Stimulated activated naive B cell treated with anti-CD40 and anti-IgM and Interleukin-4, amounts not matched to agents 10 μg/mL and 1 μg/mL and 100 μg/mL, for 72 hours (primary cell): ENCODE results near the gene SNTN.

Source experiments
- ATAC-seq, 2 donors: fragments of 150-1000 bp; cut with Tn5 transposase; replicated peaks; 2 replicates each; pipeline ENCODE4 v1.10.0; 2021; ENCODE audit warnings: moderate library complexity in 1 of 2
- DNase-seq: peaks from one replicate; pipeline ENCODE4 v3.0.0; 2021
- H3K27ac Mint-ChIP-seq: one replicate; pipeline ENCODE4 v1.8.0; 2022; ENCODE audit warnings: mild to moderate bottlenecking, mixed read lengths
- H3K27me3 Mint-ChIP-seq, 2 donors: one replicate each; pipeline ENCODE4 v1.8.0; 2022; ENCODE audit warnings: mixed read lengths in 2 of 2
- H3K36me3 Mint-ChIP-seq, 2 donors: one replicate each; pipeline ENCODE4 v1.8.0; 2022; ENCODE audit warnings: mixed read lengths in 2 of 2, mild to moderate bottlenecking in 1 of 2
- H3K4me1 Mint-ChIP-seq, 2 donors: one replicate each; pipeline ENCODE4 v1.8.0; 2022; ENCODE audit warnings: mixed read lengths in 2 of 2, mild to moderate bottlenecking in 1 of 2
- H3K4me3 Mint-ChIP-seq, 2 donors: one replicate each; pipeline ENCODE4 v1.8.0; 2022; ENCODE audit warnings: mild to moderate bottlenecking in 2 of 2, mixed read lengths in 2 of 2, moderate library complexity in 1 of 2
- H3K9me3 Mint-ChIP-seq, 2 donors: one replicate each; pipeline ENCODE4 v1.8.0; 2022; ENCODE audit warnings: mixed read lengths in 2 of 2, mild to moderate bottlenecking in 1 of 2

SNTN gene

GRCh38 chr3:63654211-63654610 is 1.7 kb downstream of the SNTN start:
- Mint-ChIP-seq H3K27me3 (no peaks in the 10 kb centered on the region), H3K4me3 (no peak overlapping the region), H3K4me1 (no peaks in the 10 kb centered on the region), H3K27ac (no peak overlapping the region), H3K36me3 (no peaks in the 10 kb centered on the region), H3K9me3 (peaks cover 4 to 5% of the 10 kb centered on the region in 2 donors)
- ATAC-seq = no peak
- DNase-seq = no peak

GRCh38 chr3:63654931-63655330 is 2.5 kb downstream of the SNTN start:
- Mint-ChIP-seq H3K27ac (no peak overlapping the region), H3K36me3 (no peaks in the 10 kb centered on the region), H3K4me1 (no peaks in the 10 kb centered on the region), H3K27me3 (no peaks in the 10 kb centered on the region), H3K9me3 (peaks cover 4 to 5% of the 10 kb centered on the region in 2 donors), H3K4me3 (no peak overlapping the region)
- ATAC-seq = no peak
- no peak for DNase-seq

DNA sequence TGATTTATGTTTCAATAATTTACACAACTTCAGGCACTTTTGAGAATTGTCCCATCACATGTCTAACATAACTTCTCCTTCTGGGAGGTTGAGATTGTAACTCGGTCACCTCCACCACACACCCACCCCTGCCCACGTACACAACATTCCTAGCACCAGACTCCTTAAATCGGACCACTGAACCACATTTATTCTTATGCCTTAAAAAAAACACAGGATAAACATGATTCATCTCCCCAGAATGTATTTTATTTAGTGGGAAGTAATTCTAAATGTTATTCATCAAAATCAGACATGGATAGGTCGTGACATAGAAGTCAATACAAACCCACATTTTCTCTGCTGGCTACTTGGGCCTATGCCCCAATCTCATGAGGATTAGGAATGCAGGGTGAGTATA is 3.0 kb downstream of the SNTN start:
- Mint-ChIP-seq H3K9me3 (peaks cover 4 to 5% of the 10 kb centered on the region in 2 donors), H3K4me3 (no peak overlapping the region), H3K36me3 (no peaks in the 10 kb centered on the region), H3K4me1 (no peaks in the 10 kb centered on the region), H3K27ac (no peak overlapping the region), H3K27me3 (no peaks in the 10 kb centered on the region)
- ATAC-seq = no peak
- no peak for DNase-seq

- H3K4me1 Mint-ChIP-seq = no peaks in the 10 kb centered on the region
- H3K9me3 Mint-ChIP-seq = peaks cover 4 to 5% of the 10 kb centered on the region in 2 donors
- no peaks in the 10 kb centered on the region for H3K36me3 Mint-ChIP-seq
- H3K4me3 Mint-ChIP-seq = no peak overlapping the region
- no peaks in the 10 kb centered on the region for H3K27me3 Mint-ChIP-seq
- no peak for ATAC-seq
- DNase-seq = no peak
- H3K27ac Mint-ChIP-seq = no peak overlapping the region
Measured at GRCh38 chr3:63656786-63657185, 4.3 kb downstream of the SNTN start.

- DNase-seq (no peak), ATAC-seq (no peak)
- no peak overlapping the region for H3K27ac Mint-ChIP-seq
- H3K4me3 Mint-ChIP-seq = no peak overlapping the region
- no peaks in the 10 kb centered on the region for H3K9me3 Mint-ChIP-seq
- H3K36me3 Mint-ChIP-seq = no peaks in the 10 kb centered on the region
- H3K27me3 Mint-ChIP-seq = no peaks in the 10 kb centered on the region
- H3K4me1 Mint-ChIP-seq = no peaks in the 10 kb centered on the region
Measured at GRCh38 chr3:63661242-63661641, 8.8 kb downstream of the SNTN start.

GRCh38 chr3:63662011-63662410 is 9.5 kb downstream of the SNTN start:
- H3K4me1 Mint-ChIP-seq = no peaks in the 10 kb centered on the region

DNA sequence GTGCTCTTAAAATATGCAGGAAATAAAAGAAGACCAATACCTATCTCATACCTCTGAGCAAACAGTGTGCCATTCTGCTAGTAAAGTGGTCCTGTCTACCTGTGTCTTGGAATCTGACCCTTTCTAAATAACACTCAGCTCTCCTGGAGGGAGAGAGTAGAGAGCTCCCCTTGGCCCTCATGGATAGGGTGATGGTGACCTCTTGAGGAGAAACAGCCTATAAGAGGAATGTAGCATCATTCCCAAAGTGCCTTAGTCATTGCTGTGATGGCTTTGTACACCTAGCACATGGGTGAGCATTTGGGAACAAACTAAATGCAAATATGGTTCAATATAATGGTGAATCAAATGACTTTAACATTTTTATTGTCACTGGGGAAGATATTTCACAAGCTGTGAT is 10.0 kb downstream of the SNTN start:
- Mint-ChIP-seq H3K4me1 (no peaks in the 10 kb centered on the region), H3K9me3 (no peaks in the 10 kb centered on the region), H3K27ac (no peak overlapping the region), H3K27me3 (no peaks in the 10 kb centered on the region), H3K36me3 (no peaks in the 10 kb centered on the region), H3K4me3 (no peak overlapping the region)
- DNase-seq (no peak), ATAC-seq (no peak)

More at GRCh38 chr3:63662011-63662410, 9.5 kb downstream of the SNTN start:
- ATAC-seq = no peak
- H3K4me3 Mint-ChIP-seq = no peak overlapping the region
- H3K9me3 Mint-ChIP-seq = no peaks in the 10 kb centered on the region
- H3K36me3 Mint-ChIP-seq = no peaks in the 10 kb centered on the region
- no peak for DNase-seq
- no peak overlapping the region for H3K27ac Mint-ChIP-seq
- H3K27me3 Mint-ChIP-seq = no peaks in the 10 kb centered on the region

DNA sequence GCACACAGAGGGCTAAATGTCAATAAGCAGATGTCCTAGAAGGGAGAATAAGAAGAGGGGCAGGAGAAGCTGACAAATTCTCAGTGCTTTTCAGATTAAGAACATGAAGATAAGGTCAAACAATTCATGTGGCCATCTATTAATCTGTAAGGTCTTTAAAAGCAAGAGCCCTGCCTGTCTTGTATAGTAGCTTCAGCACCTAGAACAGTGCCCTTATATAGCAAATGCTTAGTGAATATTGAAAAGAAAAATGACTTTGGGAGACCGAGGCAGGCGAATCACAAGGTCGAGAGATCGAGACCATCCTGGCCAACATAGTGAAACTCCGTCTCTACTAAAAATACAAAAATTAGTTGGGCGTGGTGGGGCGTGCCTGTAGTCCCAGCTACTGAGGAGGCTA is 18.1 kb downstream of the SNTN start:
- no peaks in the 10 kb centered on the region for H3K27me3 Mint-ChIP-seq
- ATAC-seq (no peak), DNase-seq (no peak)
- H3K4me3 Mint-ChIP-seq = no peak overlapping the region
- no peak overlapping the region for H3K27ac Mint-ChIP-seq
- peaks cover 0 to 1% of the 10 kb centered on the region in 2 donors for H3K9me3 Mint-ChIP-seq
- no peaks in the 10 kb centered on the region for H3K36me3 Mint-ChIP-seq
- H3K4me1 Mint-ChIP-seq = no peaks in the 10 kb centered on the region

- Mint-ChIP-seq H3K9me3 (peaks cover 0 to 1% of the 10 kb centered on the region in 2 donors), H3K27ac (no peak overlapping the region), H3K4me3 (no peak overlapping the region), H3K27me3 (no peaks in the 10 kb centered on the region), H3K4me1 (no peaks in the 10 kb centered on the region), H3K36me3 (no peaks in the 10 kb centered on the region)
- DNase-seq = no peak
- ATAC-seq = no peak
Measured at GRCh38 chr3:63673111-63673510, 20.6 kb downstream of the SNTN start.

- H3K4me1 Mint-ChIP-seq = no peaks in the 10 kb centered on the region
- H3K9me3 Mint-ChIP-seq = peaks cover 0 to 1% of the 10 kb centered on the region in 2 donors
- no peaks in the 10 kb centered on the region for H3K36me3 Mint-ChIP-seq
- no peak for DNase-seq
- no peaks in the 10 kb centered on the region for H3K27me3 Mint-ChIP-seq
- ATAC-seq = no peak
- H3K27ac Mint-ChIP-seq = no peak overlapping the region
- H3K4me3 Mint-ChIP-seq = no peak overlapping the region
Measured at GRCh38 chr3:63674586-63674985, 22.1 kb downstream of the SNTN start.

- H3K27ac Mint-ChIP-seq = no peak overlapping the region
- no peak overlapping the region for H3K4me3 Mint-ChIP-seq
- DNase-seq = no peak
- no peaks in the 10 kb centered on the region for H3K36me3 Mint-ChIP-seq
- no peaks in the 10 kb centered on the region for H3K9me3 Mint-ChIP-seq
- ATAC-seq = no peak
- no peaks in the 10 kb centered on the region for H3K4me1 Mint-ChIP-seq
- no peaks in the 10 kb centered on the region for H3K27me3 Mint-ChIP-seq
Measured at GRCh38 chr3:63679186-63679585, 26.7 kb downstream of the SNTN start.

GRCh38 chr3:63684081-63684480 is 31.6 kb downstream of the SNTN start:
- Mint-ChIP-seq H3K4me1 (no peaks in the 10 kb centered on the region), H3K27ac (no peak overlapping the region), H3K27me3 (no peaks in the 10 kb centered on the region), H3K4me3 (no peak overlapping the region), H3K9me3 (peaks cover 0 to 3% of the 10 kb centered on the region in 2 donors), H3K36me3 (no peaks in the 10 kb centered on the region)
- DNase-seq (no peak), ATAC-seq (no peak)

GRCh38 chr3:63685340-63685739 is 32.9 kb downstream of the SNTN start:
- no peaks in the 10 kb centered on the region for H3K4me1 Mint-ChIP-seq
- DNase-seq = no peak

DNA sequence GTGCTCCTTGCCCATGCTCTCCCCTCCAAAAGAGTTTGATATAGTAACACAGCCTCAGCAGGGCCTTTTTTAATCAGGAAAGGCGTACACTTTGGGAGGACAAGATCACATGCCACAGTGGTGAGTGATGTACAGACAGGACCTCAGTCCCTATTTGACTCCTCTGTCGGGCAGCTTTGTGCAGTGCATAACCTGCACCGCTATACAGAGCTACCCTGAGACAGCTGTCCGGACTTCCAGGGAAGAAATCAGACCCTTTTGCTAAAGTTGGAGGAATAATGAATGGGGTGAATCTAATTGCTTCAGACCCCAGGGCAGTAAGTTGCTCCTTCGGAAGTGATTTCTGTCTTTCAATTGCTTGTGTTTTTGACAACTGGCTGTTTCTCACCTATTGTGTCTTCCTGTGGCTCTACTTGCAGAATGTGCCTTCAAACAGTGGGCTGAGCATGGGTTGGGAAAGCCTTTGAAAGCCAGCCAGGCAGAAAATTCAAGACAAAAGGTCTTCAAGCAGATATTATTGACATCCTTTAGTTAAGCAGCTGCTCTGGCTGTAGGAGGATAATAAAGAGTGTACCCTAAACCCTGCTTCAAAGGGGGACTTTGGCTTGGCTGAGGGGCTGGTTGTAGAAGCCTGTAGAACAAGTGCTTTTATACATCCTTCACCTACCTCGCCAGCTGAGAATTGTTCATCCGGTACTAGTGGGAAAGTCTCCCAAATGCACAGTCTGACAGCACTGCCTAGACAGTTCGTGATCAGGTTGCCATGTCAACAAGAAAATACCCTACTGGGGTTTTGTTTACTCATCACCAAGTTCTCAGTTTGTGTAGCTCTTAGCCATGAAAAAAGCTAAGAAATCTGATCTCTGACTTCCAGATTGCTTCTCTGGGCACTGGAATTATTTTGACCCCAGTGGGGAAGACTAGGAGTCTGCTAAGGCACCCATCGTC is 35.1 kb downstream of the SNTN start:
- no peaks in the 10 kb centered on the region for H3K27me3 Mint-ChIP-seq
- H3K27ac Mint-ChIP-seq = peak overlapping the region; percentile 37
- H3K4me1 Mint-ChIP-seq = no peaks in the 10 kb centered on the region
- no peak for DNase-seq
- H3K4me3 Mint-ChIP-seq = no peak overlapping the region
- H3K9me3 Mint-ChIP-seq = peaks cover 3 to 11% of the 10 kb centered on the region in 2 donors
- no peak for ATAC-seq
- no peaks in the 10 kb centered on the region for H3K36me3 Mint-ChIP-seq

More at GRCh38 chr3:63685340-63685739, 32.9 kb downstream of the SNTN start:
- Mint-ChIP-seq H3K27ac (no peak overlapping the region), H3K36me3 (no peaks in the 10 kb centered on the region), H3K4me3 (no peak overlapping the region), H3K27me3 (no peaks in the 10 kb centered on the region), H3K9me3 (peaks cover 0 to 3% of the 10 kb centered on the region in 2 donors)
- peak in 1 of 2 donors; percentile 53 for ATAC-seq

GRCh38 chr3:63689285-63689684 is 36.8 kb downstream of the SNTN start:
- Mint-ChIP-seq H3K27me3 (no peaks in the 10 kb centered on the region), H3K9me3 (peaks cover 7 to 11% of the 10 kb centered on the region in 2 donors), H3K4me1 (no peaks in the 10 kb centered on the region), H3K4me3 (no peak overlapping the region), H3K36me3 (no peaks in the 10 kb centered on the region), H3K27ac (no peak overlapping the region)
- no peak for ATAC-seq
- no peak for DNase-seq
